Gastroesophageal sphincter (tissue), 4 donors: ENCODE measurements around the gene RIMBP3C. TPM values are rescaled to one million over a fixed set of nuclear protein-coding genes. Genes with fewer than 3 reads are reported as not detected.

Experiments used
- ATAC-seq: fragments of 150-250 bp; one replicate; pipeline ENCODE4 v1.9.1; 2016; ENCODE audit warnings: mild to moderate bottlenecking, moderate library complexity
- H3K27ac ChIP-seq, 4 donors: fragments of 200-600 bp; sonication (generic) in 3 of 4; 1 replicate in 3 of 4; 2 replicates in 1 of 4; pipeline ENCODE4 v1.5.1; 2016 to 2019
- H3K27me3 ChIP-seq: fragments of 200-600 bp; sonication (generic); one replicate; pipeline ENCODE4 v1.5.1; 2019
- H3K36me3 ChIP-seq, 2 donors: fragments of 200-600 bp; sonication (generic); one replicate each; pipeline ENCODE4 v1.5.1; 2019; ENCODE audit warnings: control low read depth in 1 of 2
- H3K4me1 ChIP-seq, 3 donors: fragments of 200-600 bp; sonication (generic); 1 replicate in 2 of 3; 2 replicates in 1 of 3; pipeline ENCODE4 v1.5.1; 2016 to 2019; ENCODE audit warnings: control low read depth in 2 of 3
- H3K4me3 ChIP-seq, 2 donors: fragments of 200-600 bp; sonication (generic); one replicate each; pipeline ENCODE4 v1.5.1; 2019; ENCODE audit warnings: mild to moderate bottlenecking in 1 of 2, moderate library complexity in 1 of 2
- H3K9me3 ChIP-seq, 3 donors: fragments of 200-600 bp; sonication (generic); one replicate each; pipeline ENCODE4 v1.5.1; 2017 to 2019; ENCODE audit warnings: control low read depth in 2 of 3
- EP300 ChIP-seq: sonication (generic); formaldehyde crosslinking; IDR thresholded peaks from one replicate; pipeline ENCODE4 v1.6.1; 2017; ENCODE audit warnings: antibody characterized with exemption, mild to moderate bottlenecking
- POLR2A ChIP-seq, 2 donors: fragments of 450-650 bp; IDR thresholded peaks; one replicate each; pipeline ENCODE4 v1.6.1; 2017; ENCODE audit warnings: antibody characterized with exemption in 2 of 2, mild to moderate bottlenecking in 2 of 2, moderate library complexity in 1 of 2
- POLR2AphosphoS5 ChIP-seq: sonication (generic); formaldehyde crosslinking; IDR thresholded peaks from one replicate; pipeline ENCODE4 v1.6.1; 2017; ENCODE audit warnings: antibody characterized with exemption
- WGBS, 2 donors: methylation state at CpG; one replicate each; pipeline ENCODE4 v1.1.5; 2018; ENCODE audit warnings: low coverage in 1 of 2; 5-methylcytosine and 5-hydroxymethylcytosine counted together
- total RNA-seq, 4 donors: library from RNA; depleted of rRNA; stranded (reverse); fragments of >200 nt; gene quantifications; one replicate each; pipeline ENCODE4 v1.1.0, GENCODE V29; 2016
- TF ChIP-seq, protein P1 (sequence below), 4 experiments: fragments of 200-600 bp in 2 of 4; fragments of 450-650 bp in 2 of 4; sonication (generic) in 1 of 4; IDR thresholded peaks; one replicate each; pipeline ENCODE4 v1.5.1; 2017 to 2019; ENCODE audit warnings: antibody characterized with exemption in 4 of 4, mild to moderate bottlenecking in 2 of 4, moderate library complexity in 2 of 4

The RIMBP3C gene
- total RNA-seq, 4 donors from 2014 or later: 0.15 to 0.40 (median 0.25) TPM

DNA sequence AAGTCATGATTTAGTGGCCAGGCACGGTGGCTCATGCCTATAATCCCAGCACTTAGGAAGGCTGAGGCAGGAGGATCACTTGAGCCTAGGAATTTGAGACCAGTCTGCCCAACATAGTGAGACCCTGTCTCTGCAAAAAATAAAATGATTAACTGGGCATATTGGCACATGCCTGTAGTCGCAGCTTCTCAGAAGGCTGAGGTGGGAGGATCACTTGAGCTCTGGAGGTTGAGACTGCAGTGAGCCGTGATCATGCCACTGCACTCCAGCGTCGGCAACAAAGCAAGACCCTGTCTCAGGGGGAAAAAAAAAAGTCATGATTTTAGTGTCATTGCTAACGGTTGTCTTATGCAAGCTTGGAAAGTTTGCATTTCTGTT, 28.2 kb upstream of the RIMBP3C start:
- no peaks in the 10 kb centered on the region for H3K36me3 ChIP-seq
- WGBS, 2 donors: 59 to 73% methylated on average over 6 of the region's 6 CpGs

GRCh38 chr22:21573750-21574494, 22.7 kb upstream of the RIMBP3C start:
- no peak for ATAC-seq
- Histone ChIP-seq H3K9me3 (no peaks in the 10 kb centered on the region), H3K4me3 (no peak overlapping the region), H3K36me3 (no peaks in the 10 kb centered on the region), H3K27me3 (no peaks in the 10 kb centered on the region), H3K27ac (no peak overlapping the region), H3K4me1 (peaks cover 6 to 82% (median 36%) of the 10 kb centered on the region in 3 donors)
- TF ChIP-seq POLR2AphosphoS5 (no peak), POLR2A (IDR thresholded peaks at IDR 0.05) (no peak), EP300 (no peak)
- TF ChIP-seq, protein P1, sequence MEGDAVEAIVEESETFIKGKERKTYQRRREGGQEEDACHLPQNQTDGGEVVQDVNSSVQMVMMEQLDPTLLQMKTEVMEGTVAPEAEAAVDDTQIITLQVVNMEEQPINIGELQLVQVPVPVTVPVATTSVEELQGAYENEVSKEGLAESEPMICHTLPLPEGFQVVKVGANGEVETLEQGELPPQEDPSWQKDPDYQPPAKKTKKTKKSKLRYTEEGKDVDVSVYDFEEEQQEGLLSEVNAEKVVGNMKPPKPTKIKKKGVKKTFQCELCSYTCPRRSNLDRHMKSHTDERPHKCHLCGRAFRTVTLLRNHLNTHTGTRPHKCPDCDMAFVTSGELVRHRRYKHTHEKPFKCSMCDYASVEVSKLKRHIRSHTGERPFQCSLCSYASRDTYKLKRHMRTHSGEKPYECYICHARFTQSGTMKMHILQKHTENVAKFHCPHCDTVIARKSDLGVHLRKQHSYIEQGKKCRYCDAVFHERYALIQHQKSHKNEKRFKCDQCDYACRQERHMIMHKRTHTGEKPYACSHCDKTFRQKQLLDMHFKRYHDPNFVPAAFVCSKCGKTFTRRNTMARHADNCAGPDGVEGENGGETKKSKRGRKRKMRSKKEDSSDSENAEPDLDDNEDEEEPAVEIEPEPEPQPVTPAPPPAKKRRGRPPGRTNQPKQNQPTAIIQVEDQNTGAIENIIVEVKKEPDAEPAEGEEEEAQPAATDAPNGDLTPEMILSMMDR (IDR thresholded peaks at IDR 0.05): no peak
- WGBS, 2 donors: 61% methylated on average over 2 of the region's 5 CpGs; no CpG with 5 or more reads in 1 of the 2 donors

More for the DNA sequence above, 28.2 kb upstream of the RIMBP3C start:
- H3K27me3 ChIP-seq: no peaks in the 10 kb centered on the region
- no peaks in the 10 kb centered on the region for H3K9me3 ChIP-seq
- peaks cover 0 to 71% (median 18%) of the 10 kb centered on the region in 3 donors for H3K4me1 ChIP-seq
- H3K4me3 ChIP-seq: no peak overlapping the region
- TF ChIP-seq, protein P1 (IDR thresholded peaks at IDR 0.05): no peak
- TF ChIP-seq POLR2AphosphoS5 (no peak), POLR2A (IDR thresholded peaks at IDR 0.05) (no peak), EP300 (no peak)
- H3K27ac ChIP-seq: no peak overlapping the region
- ATAC-seq: no peak

DNA sequence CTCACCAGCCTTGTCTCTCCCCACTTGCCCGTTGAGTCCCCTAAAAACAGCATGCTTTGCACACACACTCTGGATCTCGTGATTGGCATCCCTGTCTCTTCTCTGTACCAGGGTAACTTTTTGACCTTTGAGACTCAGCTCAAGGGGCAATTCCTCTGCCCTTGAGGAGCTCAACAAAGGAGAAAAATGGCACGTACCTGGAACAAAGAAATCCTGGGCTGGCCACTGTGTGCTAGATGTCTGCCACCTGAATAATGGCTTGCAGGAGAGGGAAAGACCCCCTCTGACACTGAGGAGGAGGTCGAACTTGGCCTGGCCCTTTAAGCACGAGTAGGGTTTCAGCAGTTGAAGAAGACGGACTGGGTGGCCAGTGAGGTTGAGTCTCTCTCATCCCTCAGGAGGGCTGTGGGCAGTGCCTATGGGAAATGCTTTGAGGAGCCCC, 22.1 kb upstream of the RIMBP3C start:
- Histone ChIP-seq H3K4me3 (no peak overlapping the region), H3K27ac (no peak overlapping the region), H3K9me3 (no peaks in the 10 kb centered on the region), H3K27me3 (no peaks in the 10 kb centered on the region), H3K4me1 (peaks cover 6 to 82% (median 40%) of the 10 kb centered on the region in 3 donors), H3K36me3 (no peaks in the 10 kb centered on the region)
- WGBS, 2 donors: 14 to 42% methylated on average over 1 to 6 of the region's 6 CpGs
- ATAC-seq: no peak
- TF ChIP-seq POLR2AphosphoS5 (no peak), POLR2A (IDR thresholded peaks at IDR 0.05) (no peak), EP300 (no peak)
- TF ChIP-seq, protein P1 (IDR thresholded peaks at IDR 0.05): no peak

GRCh38 chr22:21571679-21572078, 20.4 kb upstream of the RIMBP3C start:
- Histone ChIP-seq H3K9me3 (no peaks in the 10 kb centered on the region), H3K4me1 (peaks cover 6 to 74% (median 35%) of the 10 kb centered on the region in 3 donors), H3K27me3 (no peaks in the 10 kb centered on the region), H3K27ac (no peak overlapping the region), H3K36me3 (no peaks in the 10 kb centered on the region), H3K4me3 (no peak overlapping the region)
- 88 to 100% methylated on average over 2 to 4 of the region's 4 CpGs for WGBS, 2 donors
- no peak for ATAC-seq
- no peak for TF ChIP-seq POLR2A (IDR thresholded peaks at IDR 0.05)
- no peak for TF ChIP-seq POLR2AphosphoS5
- TF ChIP-seq, protein P1 (IDR thresholded peaks at IDR 0.05): no peak
- no peak for TF ChIP-seq EP300

DNA sequence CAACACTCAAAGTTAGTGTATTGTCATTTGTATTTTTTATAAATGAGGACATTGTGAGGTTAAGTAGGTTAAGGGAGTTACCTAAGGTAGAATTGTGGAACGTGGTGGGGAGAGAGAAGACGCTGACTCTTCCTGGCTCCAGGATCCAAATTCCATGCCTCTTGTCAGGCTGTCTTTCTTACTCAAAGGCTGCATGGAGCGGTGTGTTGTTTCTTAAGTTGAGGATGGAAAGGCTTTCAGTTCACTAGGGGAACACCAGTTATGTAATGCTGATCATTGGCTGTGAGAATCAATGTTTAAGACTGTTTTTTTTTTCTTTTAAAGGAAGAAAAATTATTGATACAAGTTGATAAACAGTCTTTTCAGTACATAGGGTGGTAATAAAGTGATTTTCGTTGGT, 19.1 kb upstream of the RIMBP3C start:
- Histone ChIP-seq H3K27ac (no peak overlapping the region), H3K4me3 (no peak overlapping the region), H3K4me1 (peaks cover 6 to 74% (median 35%) of the 10 kb centered on the region in 3 donors), H3K36me3 (no peaks in the 10 kb centered on the region), H3K27me3 (no peaks in the 10 kb centered on the region), H3K9me3 (no peaks in the 10 kb centered on the region)
- no peak for ATAC-seq
- WGBS, 2 donors: 40 to 58% methylated on average over 4 of the region's 4 CpGs
- TF ChIP-seq, protein P1 (IDR thresholded peaks at IDR 0.05): no peak
